Retinal pigment epithelial cell (primary cell): ENCODE measurements around the gene XPNPEP1.

ENCODE experiments used
- DNase-seq: peaks from one replicate; pipeline ENCODE4 v3.0.0-alpha.2; 2010; ENCODE audit warnings: low read depth
- H3K4me3 ChIP-seq: 2 replicates; pipeline ENCODE4 v1.5.1; 2011; ENCODE audit warnings: mild to moderate bottlenecking, low read length, control low read depth, moderate library complexity
- TF ChIP-seq, protein P1 (sequence below): conservative IDR thresholded peaks from 2 replicates; pipeline ENCODE4 v1.5.1; 2011; ENCODE audit warnings: low read depth, low read length, control low read depth, inconsistent platforms

XPNPEP1 gene

DNA sequence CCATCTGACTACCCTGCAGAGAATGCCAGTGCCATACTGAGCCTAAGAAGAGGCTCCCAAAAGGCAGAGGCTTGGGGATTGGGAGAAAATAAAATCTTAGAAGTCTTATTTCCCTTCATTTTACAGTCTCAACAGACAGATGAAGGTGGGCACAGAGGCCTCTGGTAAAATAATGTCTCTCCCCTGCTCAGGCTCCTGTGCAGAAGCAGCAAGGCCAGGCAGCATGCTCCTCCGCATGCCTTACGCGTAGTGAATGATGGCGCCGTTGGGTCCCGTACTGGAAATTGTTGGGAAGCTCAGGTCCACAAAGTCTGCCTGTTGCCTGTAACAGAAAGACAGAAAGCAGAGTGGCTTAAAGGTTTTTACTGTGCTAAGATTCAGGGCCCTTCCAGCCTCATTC lies 45.8 kb downstream of the XPNPEP1 start:
- no peak overlapping the region for H3K4me3 ChIP-seq
- no peak for DNase-seq
- TF ChIP-seq, protein P1, sequence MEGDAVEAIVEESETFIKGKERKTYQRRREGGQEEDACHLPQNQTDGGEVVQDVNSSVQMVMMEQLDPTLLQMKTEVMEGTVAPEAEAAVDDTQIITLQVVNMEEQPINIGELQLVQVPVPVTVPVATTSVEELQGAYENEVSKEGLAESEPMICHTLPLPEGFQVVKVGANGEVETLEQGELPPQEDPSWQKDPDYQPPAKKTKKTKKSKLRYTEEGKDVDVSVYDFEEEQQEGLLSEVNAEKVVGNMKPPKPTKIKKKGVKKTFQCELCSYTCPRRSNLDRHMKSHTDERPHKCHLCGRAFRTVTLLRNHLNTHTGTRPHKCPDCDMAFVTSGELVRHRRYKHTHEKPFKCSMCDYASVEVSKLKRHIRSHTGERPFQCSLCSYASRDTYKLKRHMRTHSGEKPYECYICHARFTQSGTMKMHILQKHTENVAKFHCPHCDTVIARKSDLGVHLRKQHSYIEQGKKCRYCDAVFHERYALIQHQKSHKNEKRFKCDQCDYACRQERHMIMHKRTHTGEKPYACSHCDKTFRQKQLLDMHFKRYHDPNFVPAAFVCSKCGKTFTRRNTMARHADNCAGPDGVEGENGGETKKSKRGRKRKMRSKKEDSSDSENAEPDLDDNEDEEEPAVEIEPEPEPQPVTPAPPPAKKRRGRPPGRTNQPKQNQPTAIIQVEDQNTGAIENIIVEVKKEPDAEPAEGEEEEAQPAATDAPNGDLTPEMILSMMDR: no peak

DNA sequence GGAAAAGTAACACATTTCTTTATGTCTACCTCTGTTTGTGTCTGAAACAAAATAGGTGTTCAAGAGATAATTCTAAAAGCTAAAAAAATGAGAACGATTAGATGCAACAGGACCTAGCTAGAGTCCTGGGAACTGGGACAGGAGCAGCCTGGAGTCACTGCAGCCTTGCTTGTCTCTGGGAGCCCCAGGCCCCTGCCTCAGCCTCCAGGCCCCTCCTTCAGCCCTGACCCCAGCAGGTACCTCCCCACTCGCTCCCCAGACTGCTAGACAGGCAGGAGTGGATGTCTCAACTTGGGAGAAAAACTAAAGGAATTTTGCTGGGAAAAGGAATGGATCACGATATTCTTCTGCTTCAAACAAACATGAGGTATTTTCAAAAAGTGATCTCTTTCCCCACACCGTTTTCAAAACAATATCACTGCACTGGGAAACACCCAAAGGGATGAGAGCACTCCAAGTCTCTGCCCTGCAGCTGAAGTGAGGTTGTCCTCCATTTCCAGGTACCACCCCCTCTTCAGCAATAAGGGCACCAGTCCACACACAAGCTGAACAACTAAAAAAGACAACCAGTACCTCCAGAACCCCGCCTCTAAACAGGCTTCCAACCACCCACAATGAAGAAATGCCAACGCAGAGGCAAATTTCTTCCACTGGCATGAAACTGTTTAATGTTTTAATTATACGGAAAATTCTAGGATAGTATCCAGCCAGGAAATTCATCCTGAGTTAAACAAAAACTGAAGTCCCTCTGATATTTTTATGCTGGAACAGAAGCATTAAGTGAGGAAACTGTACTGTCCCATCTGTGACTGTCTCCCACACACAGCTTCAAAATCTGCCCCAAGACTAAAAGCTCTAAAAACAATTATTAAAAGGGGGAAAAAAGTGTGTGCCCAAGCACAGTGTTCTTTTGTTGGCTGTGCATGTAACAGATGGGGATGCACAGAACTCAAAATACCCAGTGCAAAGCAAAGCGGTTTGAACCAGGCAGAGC lies 47.2 kb downstream of the XPNPEP1 start:
- TF ChIP-seq, protein P1: no peak
- H3K4me3 ChIP-seq: no peak overlapping the region
- DNase-seq: no peak

DNA sequence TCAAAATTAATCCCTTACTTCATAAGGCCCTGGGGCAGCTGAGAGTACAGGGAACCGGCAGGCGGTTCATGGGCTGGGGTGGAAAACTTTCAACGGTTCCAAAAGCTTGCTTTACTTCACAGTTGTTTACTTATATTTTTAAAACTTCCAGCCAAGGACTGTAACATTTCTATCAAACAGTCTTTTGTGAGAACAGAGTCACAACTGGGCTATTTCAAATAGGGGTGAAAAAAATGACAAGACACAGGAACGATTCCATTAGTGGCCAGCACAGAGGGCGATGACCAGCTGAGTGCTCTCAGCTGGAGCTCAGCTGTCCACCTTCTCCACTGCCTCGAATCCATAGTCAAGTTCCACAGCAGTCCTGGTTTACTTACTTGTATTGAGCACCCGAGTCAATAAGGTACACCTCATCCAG lies 48.2 kb downstream of the XPNPEP1 start:
- no peak for DNase-seq
- TF ChIP-seq, protein P1: no peak
- H3K4me3 ChIP-seq: no peak overlapping the region

DNA sequence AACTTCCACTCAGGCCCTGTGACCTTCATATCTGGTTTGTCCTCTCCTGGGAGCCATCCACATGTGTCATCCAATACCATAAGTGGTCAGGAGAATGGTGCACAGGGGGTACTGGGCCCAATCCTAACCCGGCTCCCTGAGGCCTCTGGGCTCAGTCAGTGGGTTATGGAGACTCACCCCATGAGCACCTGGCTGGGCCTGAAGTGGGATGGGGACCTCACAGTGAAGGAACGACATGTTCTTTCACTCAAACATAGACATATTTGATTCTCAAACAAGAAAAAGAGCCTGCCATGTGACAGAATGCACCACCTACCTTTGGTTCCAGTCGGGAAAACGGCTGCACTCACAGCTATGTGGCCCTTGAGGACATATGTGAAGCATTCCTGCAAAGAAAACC lies 51.8 kb downstream of the XPNPEP1 start:
- H3K4me3 ChIP-seq: no peak overlapping the region
- no peak for DNase-seq
- TF ChIP-seq, protein P1: no peak

DNA sequence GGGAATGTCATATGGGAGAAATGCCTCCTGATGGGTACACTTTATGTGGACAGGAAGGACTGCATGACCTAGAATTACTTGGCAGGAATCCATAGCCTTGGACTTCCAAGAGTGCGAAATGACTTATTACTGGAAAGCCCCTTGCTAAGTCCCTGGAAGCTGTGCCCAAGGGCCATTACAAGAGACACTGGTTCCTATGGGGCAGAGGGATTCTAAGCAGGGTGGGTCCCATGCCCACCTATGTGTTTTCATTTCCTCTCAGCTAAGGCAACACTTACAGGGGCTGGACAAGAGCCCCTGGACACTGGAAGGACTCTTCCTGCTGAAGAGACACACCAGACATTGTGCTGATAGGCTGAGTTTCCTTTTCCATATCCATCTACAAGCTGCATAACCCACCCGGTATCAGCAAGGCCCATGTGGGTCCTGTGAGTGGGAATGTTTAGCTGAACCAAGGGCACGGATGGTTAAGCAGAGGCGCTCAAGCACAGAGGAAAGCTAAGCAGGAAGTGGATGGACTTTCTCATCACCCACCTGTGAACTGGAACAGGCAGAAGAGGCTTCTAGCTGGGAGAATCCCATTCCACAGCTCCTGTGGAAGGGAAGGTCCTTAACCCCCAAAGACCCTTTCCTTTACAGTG lies 56.2 kb downstream of the XPNPEP1 start:
- DNase-seq: no peak
- no peak overlapping the region for H3K4me3 ChIP-seq
- TF ChIP-seq, protein P1: no peak

DNA sequence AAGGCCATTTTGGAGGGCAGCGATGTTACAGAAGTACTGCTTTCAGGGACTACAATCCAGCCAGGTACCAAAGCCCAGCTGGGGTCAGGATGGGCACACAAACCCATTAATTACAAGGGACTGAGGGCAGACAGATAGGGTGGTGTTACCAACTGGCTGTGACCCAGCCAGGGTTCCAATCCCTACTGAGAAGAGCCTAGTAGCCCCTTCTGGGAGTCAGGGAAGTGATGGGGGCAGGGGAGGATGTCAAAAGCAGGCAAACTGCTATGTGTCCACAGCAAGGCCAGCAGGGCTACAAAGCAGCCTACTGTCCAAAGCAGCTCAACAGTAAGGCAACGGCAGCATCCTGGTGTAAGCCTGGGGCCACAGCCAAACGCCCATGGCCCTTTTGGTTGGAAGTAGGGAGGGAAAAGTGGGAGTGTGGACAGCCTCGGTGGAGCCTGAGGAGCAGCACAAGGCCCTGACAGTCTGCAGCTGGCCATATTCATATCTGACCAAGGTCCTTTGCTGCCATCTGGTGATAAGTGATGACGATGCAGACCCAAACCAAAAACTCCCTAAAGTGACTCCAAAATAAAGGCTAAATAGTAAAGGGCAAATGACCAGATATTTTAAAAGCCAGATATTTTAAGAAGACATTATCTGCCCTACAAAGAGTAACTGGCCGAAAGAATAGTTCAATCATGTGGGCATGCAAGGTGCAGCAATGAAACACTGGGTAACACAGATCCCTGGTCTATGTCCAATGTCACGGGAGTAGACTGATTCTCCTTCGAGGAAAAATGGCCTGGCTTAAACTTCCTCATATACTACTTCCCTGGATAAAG lies 56.9 kb downstream of the XPNPEP1 start:
- no peak overlapping the region for H3K4me3 ChIP-seq
- DNase-seq: no peak
- TF ChIP-seq, protein P1: peak; percentile 29
